ENCODE results near the gene UBAC2.

The UBAC2 gene

DNA sequence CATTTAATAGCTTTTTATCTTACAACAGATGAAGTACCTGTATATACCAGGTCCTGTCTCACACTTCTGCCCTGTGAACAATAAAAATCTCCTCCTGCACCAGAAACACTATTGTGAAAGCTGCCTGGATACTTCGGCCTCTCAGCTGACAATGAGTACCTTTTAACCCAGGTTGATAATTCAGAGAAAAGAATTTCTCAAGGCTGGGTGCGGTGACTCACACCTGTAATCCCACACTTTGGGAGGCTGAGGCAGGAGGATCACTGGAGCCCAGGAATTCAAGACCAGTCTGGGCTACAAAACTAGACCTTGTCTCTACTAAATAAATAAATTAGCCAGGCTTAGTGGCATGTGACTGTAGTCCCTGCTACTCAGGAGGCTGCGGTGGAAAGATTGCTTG is 235.3 kb downstream of the UBAC2 start:
- TF ChIP-seq, protein P1, sequence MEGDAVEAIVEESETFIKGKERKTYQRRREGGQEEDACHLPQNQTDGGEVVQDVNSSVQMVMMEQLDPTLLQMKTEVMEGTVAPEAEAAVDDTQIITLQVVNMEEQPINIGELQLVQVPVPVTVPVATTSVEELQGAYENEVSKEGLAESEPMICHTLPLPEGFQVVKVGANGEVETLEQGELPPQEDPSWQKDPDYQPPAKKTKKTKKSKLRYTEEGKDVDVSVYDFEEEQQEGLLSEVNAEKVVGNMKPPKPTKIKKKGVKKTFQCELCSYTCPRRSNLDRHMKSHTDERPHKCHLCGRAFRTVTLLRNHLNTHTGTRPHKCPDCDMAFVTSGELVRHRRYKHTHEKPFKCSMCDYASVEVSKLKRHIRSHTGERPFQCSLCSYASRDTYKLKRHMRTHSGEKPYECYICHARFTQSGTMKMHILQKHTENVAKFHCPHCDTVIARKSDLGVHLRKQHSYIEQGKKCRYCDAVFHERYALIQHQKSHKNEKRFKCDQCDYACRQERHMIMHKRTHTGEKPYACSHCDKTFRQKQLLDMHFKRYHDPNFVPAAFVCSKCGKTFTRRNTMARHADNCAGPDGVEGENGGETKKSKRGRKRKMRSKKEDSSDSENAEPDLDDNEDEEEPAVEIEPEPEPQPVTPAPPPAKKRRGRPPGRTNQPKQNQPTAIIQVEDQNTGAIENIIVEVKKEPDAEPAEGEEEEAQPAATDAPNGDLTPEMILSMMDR (IDR thresholded peaks at IDR 0.05; ENCODE audit: control extremely low read depth, extremely low read depth, low read depth, missing control alignments), result no peak
- ChIA-PET CTCF (interaction anchor here (0.7 to 8.7 kb wide), 39 partner anchors 13 to 1075 kb away, joined by 3 to 450 read pairs (median 7); partner anchors contain the start of genes TM9SF2 and UBAC2), POLR2A (interaction anchor here (0.5 to 2.0 kb wide), 2 partner anchors 16 to 18 kb away, joined by 3 to 4 read pairs; no protein-coding TSS in a partner anchor)
- no peak for DNase-seq (ENCODE audit: extremely low spot score)
